Activated CD4-positive, alpha-beta T cell treated with anti-CD3 and anti-CD28 coated beads, Interleukin-2, Interleukin-6, amounts not matched to agents 100 ng/mL and 50 ng/mL, durations not matched to agents 16 hours and 8 hours (primary cell): ENCODE measurements around the gene CACNA1D.

Experiments used
- DNase-seq: peaks from one replicate; pipeline ENCODE4 v3.0.0-alpha.2; 2020

CACNA1D gene

DNA sequence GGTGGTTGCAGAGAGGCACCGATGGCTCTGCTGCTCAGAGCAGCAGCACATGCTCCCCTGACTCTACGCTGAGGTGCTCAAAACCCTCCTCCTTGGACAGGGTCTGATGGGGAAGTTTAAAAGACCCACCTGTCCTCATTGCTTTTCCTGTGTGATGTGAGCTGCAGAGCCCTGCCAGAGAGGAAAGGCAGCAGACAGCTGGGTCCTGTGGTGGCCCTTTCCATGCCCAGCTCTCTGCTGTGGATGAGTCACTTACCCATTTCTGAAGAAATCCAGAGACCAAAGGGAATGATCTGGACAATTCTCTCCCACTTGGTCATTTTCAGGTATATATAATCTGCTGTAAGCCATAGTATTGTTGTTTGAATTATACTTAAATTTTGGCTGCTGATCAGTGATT lies 230.2 kb downstream of the CACNA1D start:
- no peak for DNase-seq

DNA sequence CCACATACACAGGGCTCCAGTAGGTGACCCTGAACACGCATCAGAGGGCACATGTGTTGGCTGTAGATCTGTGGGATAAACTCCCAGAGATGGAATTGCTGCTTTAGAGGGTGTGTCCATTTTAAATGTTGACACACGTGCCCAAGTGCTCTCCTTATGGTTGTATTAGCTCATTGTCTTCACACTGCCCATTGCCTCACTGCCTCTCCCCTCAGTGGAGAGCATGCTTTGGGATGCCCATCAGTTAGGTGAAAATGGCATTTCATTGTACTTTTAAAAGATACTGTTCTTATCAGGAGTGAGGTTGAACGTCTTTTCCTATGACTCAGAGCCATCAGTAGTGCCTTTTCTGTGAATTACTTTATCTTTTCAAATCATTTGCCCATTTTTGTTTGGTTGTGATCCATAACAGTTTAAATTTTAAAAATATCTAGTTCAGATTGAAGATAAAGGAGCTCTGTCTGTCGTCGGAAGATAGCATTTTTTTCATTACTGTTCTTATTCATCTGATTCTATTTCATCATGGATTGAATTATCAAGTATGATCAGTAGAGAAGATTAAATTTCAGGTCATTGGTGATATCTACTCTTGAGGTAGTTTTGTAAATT lies 231.1 kb downstream of the CACNA1D start:
- DNase-seq, result no peak

DNA sequence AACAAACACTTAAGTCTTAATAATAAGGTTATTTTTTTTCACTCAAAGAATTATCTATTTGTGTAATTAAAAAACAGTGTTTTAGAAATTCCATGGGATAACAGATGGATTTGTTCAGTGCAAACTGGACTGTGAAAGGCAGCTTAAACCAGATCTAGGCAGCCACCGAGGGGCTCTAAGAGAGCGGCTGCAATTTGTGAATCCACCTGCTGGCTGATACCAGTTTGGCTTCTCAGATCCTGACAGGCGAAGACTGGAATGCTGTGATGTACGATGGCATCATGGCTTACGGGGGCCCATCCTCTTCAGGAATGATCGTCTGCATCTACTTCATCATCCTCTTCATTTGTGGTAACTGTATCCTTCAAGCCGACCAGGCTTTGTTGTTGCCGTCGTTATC lies 232.2 kb downstream of the CACNA1D start:
- no peak for DNase-seq

DNA sequence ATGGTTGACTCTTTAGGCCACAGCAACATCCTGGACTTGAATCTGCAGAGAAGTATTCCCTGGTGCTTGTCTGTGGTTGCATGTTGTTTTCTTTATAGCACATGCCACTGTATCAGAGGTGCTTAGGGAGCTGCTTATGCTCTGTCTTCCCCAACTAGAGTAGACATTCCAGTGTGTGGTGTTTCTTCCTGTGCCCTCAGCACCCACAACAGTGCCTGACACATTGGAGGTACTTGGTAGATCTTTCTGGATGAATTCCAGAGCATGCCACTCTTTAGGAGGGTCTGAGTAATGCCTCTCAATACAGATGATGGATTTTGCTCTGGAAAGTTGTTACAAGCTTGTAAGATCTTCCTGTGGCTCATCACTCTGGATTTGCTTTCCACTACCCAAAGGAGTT lies 234.2 kb downstream of the CACNA1D start:
- DNase-seq, result no peak

DNA sequence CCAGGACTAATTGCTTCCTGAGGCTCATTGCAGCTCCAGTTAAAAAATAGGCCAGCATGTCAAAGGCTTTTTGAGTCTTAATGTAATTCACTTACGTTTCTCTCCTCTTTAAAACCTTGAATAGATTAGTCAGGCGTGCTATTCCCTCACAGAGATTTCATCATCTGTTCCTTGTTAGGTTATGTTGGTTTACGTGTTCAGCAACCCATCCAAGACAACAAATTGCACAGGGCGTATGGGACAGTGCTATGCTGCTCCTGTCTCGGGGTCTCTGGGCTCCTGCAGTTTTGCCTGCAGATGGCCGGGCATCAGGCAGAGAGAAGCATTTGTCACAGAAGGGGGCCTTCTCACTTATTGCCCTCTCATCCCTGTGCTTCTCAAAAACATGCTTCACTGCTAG lies 234.7 kb downstream of the CACNA1D start:
- no peak for DNase-seq

DNA sequence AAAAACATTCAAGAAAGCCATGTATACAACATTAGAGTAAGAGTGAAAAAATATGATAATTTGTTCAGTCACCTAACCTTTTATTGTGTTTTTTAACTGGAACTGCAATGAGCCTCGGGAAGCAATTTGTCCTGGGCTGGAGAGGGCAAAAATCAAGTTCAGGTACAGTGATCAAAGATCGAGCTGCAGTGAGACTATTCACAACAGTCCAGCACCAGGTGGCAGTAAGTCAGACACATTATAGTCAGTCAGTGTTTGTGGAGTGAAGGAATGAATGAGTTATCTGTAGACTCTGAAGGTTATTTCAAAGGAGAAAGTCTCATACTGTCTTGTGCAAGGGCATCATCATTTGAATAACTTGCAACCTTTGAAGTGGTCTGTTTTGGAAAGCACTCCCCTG lies 235.2 kb downstream of the CACNA1D start:
- no peak for DNase-seq

DNA sequence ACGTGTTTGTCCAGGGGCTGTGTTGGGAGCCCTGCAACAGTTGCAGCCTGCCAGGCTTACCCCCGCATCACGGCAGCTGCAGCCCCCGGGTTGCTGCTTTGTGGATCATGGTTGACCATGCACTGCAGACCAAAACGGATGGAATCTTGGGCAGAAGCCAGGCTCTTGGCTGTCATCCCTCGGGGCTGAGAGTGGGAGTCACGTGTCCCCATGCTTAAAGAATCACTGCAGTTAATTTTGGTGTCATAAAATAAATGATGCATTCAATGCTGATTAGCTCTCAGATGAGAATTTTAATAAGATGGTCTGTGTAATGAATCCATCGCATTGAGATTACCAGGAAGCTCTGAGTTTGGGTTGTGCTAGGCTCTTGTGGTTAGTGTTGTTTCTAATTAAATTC lies 236.2 kb downstream of the CACNA1D start:
- no peak for DNase-seq

DNA sequence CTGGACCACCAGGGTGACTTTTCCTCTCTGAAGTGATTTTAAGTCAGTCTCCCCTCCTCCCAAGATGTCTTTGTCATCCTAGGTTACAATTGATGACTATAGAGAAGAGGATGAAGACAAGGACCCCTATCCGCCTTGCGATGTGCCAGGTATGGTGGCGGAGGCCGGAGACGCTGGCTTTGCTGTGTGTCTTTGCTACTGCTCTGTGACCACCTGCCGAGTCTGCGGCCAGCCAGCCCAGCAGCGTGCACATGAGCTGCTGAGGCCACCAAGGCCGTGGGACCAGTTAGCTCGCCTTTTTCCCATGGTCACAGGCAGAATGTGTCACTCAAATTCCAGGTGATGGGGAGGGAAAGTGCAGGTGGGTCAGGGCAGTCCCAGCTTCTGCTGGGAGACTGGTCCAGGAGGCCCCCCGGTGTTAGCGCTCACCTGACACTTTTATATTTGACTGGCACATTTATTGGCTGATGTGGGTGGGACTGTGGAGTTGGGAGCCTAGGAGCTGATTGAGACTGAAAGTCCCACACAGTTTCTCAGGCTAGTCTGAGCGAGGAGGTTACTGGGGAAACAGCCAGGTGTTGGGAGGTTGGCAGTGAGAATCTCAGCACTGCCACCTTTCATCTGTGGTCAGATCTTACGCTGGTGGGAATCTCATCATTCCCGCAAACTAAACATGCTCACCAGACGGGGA lies 237.7 kb downstream of the CACNA1D start:
- no peak for DNase-seq

DNA sequence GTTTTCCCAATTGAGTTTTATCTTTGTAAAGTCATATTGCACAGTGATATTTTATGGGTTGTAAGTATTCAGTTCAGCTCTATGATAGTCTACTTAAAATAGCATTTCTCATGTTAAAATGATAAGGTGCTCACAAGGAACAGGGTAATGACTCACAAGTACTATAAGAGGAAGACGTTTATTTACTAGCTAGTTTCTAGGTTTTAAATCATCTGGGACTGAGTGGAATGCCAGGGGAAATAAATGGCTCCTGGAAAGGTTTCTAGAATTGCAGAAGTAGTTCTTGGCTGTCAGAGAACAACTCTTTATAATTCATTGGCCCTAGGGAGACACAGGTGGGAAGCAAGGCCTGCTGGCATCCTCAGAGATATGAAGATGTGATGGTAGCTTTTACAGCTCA lies 239.0 kb downstream of the CACNA1D start:
- no peak for DNase-seq

DNA sequence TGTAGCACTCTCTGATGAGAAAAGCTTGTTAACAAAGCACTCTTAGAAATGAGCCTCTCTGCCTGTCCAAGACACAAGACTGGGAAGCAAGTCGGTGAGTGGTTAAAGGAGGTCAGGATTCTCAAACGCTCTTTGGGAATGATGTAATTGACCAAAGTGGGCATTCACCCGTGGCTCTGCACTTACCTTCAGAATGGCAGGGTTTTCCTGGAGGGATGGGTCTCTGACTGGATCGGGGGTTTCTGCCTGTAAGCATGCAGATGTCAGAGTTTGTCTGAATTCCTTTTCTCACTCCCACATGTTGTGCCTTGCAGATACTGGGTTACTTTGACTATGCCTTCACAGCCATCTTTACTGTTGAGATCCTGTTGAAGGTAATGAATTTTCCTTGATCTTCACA lies 245.6 kb downstream of the CACNA1D start:
- DNase-seq, result no peak

DNA sequence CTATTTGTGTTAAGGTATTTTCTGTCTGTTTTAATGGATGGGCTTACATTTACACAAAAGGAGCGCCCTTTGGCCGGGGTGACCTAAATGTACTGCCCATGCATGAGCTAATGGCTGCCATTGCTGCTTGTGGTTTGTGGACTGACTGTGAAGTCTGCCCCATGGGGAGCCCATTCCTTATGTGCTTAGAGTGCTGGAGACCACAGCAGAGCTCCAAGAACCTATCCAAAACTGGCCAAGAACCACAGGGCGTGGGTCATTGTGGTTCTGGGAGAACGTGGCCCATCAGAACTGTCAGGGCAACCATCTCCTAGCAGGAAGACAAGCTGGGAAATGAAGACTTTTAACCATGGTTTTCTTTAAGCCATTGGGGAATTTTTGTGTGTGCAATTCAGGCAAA lies 246.5 kb downstream of the CACNA1D start:
- no peak for DNase-seq

DNA sequence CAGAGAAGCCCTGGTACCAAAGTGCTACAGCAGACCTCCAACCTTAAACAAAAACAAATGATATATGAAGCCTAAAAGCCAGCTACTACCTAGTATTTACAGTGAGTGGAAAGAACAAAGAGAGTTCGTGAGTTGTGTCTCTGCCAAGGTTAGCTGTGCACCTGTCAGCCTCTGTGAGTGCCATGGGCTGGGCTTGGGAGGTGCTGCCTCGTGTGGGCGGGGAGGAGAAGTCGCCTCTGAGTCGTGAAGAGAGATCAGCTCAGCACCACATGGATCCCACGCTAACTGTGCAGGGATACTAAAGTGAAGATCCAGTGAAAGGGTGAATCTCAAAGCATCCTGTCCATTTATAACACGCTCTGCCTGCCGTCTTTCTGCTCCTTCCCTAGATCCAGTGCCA lies 249.9 kb downstream of the CACNA1D start:
- peak; percentile 12 for DNase-seq

DNA sequence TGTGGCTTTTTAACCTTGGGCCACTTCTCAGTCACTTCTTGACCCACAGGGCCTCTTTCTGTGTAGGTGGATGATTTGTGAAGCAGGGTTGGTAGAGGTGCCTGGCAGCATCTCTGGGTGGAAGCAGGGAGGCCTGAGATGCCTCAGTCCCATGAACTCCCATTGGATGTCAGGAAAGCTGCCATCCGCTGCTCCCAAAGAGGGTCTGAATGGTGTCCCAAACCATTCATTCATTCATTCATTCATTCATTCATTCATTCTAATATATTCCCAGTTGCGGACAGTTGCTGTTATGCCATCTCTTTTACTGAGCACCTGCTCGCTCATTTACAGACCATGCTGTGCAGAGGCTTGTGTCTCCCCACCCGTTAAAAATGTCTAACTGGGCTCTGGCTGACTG lies 253.1 kb downstream of the CACNA1D start:
- no peak for DNase-seq

DNA sequence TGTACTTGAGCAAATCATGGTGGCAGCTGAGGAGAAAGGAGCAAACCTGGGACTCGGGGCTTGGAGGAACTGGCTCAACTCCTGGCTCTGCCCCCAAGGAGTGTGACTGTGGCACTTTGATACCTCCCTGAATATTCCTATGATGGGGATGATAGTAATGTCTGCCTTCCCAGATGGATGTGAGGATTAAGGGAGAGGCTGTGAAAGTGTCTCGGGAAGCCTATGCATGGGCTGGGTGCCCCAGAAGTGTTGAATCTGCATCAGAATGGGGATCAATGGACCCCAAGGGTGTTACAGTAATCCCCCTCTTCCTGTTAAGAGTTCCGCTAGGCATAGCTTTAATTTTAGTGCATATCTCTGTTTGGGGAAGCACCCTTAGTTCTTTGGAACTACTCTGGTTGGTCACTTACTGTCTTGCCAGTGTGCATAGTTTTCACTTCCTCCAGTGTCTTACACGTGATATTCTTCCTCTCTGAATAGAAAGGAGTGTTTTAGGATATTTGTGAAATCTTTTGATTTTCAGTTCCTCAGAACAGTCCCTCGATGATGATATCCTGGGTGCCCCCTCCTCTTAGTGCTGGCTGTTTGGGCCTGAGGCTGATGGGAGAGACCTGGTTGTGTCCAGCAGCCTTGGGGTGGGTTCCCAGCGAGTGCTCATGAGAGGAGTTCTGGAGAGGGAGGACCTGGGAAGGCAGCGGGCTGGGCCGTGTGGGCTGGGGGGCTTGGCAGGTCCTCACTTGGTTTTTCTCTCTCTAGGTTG lies 254.3 kb downstream of the CACNA1D start:
- no peak for DNase-seq

DNA sequence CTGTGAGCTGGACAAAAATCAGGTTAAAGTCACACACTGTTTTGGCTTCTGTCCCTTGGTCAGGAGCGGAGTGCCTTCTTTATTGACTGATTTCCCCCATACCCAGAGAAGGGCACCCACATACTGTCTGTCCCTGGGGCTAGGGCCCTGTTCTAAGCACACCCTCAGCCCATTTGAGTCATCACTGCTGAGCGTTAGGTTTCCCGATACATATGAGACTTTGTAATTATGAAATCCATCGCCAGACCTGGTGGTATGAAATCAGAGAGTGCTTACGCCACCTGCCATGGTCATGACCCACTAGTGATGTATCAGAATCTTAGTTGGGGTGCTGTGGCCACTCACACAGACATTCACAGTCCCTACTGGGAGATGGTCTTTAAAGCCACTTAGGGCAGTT lies 255.0 kb downstream of the CACNA1D start:
- DNase-seq, result peak; percentile 18

DNA sequence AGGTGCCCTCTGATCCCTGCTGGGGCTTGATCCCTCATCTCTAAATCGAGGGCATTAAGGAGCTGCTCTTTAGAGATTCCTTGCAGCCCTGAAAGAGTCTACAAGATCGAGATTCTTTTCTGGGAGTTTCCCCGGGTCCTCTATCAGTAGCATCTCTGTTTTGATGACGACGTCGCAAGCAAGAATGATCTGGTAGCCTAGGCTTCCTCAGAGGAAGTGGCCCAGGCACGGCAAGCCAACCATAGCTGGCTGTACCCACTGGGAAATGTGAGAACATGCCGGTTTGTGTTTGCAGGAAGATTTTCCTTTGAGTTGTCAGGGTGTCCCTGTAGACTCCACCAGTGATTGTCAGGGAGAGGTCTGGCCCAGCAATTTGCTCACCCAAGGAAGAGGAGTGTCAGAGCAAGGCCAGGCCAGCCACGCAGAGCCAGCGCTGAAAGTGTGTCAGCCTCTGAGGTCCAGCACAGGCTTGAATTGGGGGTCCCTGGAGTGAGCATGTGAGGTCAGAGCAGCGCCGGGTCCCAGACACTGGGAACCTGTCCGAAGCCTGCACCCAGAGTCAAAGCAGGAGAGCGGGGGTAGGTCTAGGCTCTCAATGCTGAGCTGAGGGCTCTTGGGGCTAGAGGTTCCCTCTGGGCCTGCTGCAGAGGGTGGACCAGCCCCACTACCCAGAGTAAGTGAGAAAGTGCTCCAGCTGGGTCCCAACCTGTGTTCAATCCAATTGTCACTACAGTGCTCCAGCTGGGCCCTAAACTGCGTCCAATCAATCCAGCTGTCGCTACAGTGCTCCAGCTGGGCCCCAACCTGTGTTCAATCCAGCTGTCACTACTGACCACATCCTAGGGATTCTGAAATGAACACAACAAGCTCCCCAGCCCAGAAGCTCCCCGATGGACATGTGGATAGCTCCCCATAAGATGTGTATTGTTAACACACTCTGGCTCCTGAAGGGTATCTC lies 256.1 kb downstream of the CACNA1D start:
- DNase-seq, result peak; percentile 34

DNA sequence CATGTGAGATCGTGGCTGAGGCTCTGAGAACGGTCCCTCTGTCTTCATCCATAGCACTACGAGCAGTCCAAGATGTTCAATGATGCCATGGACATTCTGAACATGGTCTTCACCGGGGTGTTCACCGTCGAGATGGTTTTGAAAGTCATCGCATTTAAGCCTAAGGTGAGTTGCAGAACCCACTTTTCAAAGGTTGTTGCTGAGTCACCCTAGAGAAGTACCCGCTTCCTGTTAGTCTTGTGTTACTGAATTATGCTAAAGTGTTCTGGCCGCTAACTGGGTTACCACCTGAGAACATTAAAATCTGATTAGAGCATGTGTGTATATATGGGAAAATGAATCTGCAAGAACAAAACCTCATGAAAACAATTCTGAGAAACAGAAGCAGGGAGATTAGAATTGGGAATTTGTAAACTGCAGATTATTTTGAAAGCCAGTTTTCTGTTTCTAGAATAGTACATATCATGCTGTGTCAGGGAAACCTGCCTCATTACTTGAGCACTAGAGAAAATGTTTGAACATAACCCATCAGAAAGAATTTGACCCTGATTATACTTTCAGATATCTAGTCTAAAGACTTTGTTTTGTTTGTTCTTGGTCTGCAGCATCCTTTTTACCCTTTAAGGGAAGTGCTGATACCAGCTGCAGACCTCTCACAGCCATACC lies 259.2 kb downstream of the CACNA1D start:
- peak; percentile 76 for DNase-seq

DNA sequence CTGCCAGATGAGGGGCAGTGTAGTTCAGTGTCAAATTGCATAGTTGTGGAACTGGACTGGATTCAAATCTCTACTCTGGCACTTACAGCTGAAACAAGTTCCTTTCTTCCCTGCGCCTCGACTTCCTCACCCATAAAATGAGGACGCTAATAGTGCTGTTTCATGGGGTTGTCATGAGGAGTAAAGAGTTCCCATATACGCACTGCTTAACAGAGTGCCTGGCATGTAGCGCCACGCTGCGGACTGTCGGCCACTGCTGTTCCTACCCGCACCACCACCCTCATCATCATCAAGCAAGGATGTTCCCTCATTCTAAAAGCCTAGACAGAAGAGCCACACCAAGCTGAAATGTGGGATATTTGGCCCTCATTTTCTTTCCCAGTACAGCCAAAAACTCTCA lies 259.9 kb downstream of the CACNA1D start:
- DNase-seq, result no peak

DNA sequence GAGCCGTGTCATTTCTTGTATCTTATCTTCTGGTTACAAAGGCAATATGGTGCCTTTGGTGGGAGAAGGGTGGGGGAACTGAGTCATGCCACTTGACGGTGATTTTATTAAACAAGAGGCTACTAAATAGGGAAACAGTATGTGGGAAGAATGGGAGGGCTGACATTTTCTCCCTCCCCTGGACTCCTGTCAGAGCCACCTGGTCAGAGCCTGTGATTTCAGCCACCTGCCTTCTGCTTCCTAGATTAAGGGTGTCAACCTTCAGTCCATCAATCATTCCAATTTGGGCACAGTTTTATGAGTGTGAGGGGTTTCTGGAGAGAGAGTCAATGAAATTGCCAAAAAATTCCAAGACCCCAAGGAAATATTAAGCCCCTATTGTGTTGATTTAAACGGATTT lies 264.4 kb downstream of the CACNA1D start:
- DNase-seq, result no peak

DNA sequence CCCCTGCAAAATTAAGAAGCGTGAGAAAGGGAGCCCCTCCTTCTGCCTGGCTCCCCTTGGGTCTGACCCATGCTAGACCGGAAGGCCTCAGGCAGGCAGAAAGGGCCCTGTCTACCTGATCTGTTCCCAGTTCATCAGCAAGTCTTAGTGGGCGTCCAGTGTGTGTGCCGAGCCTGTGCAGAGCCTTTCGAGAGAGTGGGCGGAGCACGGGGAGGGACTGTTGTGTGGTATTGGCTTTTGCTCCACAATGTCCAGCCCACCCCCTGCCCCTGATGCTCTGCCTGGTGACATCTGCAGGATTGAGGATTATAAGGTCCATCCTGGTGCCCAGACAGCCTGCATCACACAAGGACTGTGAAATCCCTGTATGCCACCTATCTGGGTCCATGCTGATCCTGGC lies 268.9 kb downstream of the CACNA1D start:
- DNase-seq, result no peak

DNA sequence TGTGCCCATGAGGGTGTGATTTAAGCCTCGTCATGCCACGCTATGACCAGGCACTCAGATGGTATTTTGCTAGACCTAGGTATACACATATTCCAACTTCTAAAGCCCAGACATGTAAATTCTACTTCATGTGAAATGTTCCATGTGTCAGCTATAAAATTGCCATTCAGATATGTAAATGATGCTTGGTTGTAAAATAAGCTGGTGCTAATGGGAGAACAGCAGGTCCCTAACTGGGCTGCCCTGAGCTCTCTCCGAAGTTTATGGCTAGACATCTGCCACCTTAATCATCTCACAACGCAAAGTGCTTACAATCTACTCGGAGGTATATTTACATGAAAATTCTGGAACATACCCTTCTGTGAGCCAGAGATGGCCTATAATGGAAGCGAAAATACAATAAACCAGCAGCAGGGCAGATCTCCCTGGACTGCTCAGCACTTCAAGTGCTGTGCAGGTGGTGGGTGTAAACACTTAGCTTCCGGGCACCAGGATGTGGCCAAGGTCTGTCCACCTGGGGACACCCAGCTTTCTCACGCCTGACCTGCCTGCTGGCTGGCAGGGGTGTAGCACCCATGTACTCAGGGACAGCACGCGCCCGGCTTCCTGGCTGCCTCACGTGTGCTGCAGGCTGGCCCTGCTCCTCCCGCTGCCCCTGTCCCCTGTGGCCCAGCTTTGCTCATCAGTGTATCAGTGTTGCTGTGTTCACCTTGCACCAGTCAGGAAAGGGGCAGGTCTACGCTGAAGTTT lies 269.8 kb downstream of the CACNA1D start:
- no peak for DNase-seq

DNA sequence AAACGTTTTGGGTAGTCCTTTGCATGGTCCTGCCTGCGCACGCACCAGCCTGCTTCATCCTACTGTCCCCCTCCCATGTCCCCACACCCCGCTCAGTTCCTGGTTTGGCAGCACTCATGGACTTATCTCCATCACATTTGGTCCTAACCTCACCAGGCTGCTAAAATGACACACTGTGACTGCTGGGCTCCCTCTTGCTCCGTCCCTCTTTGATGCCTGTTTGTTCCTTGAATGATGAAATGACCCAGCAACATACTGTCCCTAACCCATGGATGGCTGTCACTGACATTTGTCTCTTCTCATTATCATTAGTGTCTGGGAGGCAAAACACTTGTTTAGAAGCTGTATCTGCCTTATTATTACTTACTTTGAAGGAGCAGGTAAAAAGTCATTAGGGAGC lies 271.3 kb downstream of the CACNA1D start:
- no peak for DNase-seq
